Gastroesophageal sphincter (tissue), 3 donors: ENCODE data around the gene MLXIP.

Experiments used
- CTCF ChIP-seq, 4 experiments: fragments of 200-600 bp in 2 of 4; fragments of 450-650 bp in 2 of 4; sonication (generic) in 1 of 4; IDR thresholded peaks; one replicate each; pipeline ENCODE4 v1.5.1; 2017 to 2019; ENCODE audit warnings: antibody characterized with exemption in 4 of 4, mild to moderate bottlenecking in 2 of 4, moderate library complexity in 2 of 4
- POLR2A ChIP-seq, 2 donors: fragments of 450-650 bp; IDR thresholded peaks; one replicate each; pipeline ENCODE4 v1.6.1; 2017; ENCODE audit warnings: antibody characterized with exemption in 2 of 2, mild to moderate bottlenecking in 2 of 2, moderate library complexity in 1 of 2

GRCh38 chr12:122086641-122087285 is 8.2 kb downstream of the MLXIP start:
- TF ChIP-seq CTCF (IDR thresholded peaks at IDR 0.05): no peak
- TF ChIP-seq POLR2A (IDR thresholded peaks at IDR 0.05): no peak
